ENCODE results near the gene SOAT2. TPM values are rescaled to one million over a fixed set of nuclear protein-coding genes. Genes with fewer than 3 reads are reported as not detected.
A peak's percentile ranks its signal among the peaks of the same experiment; 100 is the strongest.

Gene SOAT2
- total RNA-seq, 1 donor from 2014 or later: not detected

GRCh38 chr12:53171725-53172329, 68.5 kb downstream of the SOAT2 start:
- no peak for DNase-seq (ENCODE audit: low spot score)
- no peak overlapping the region for H3K27ac Mint-ChIP-seq (ENCODE audit: unreplicated experiment)
- peaks cover 8% of the 10 kb centered on the region for H3K4me1 Mint-ChIP-seq (ENCODE audit: unreplicated experiment)
- H3K27me3 Mint-ChIP-seq (ENCODE audit: unreplicated experiment): peaks cover 17% of the 10 kb centered on the region
- peaks cover 23% of the 10 kb centered on the region for H3K36me3 Mint-ChIP-seq (ENCODE audit: low read depth, unreplicated experiment)
- H3K9me3 Mint-ChIP-seq (ENCODE audit: unreplicated experiment): no peaks in the 10 kb centered on the region
- no peak for TF ChIP-seq CTCF (IDR thresholded peaks at IDR 0.05; ENCODE audit: unreplicated experiment)
- peak overlapping the region; percentile 79 for H3K4me3 Mint-ChIP-seq (ENCODE audit: unreplicated experiment)

GRCh38 chr12:53172352-53172751, 69.1 kb downstream of the SOAT2 start:
- Mint-ChIP-seq H3K27ac (ENCODE audit: unreplicated experiment) (no peak overlapping the region), H3K9me3 (ENCODE audit: unreplicated experiment) (no peaks in the 10 kb centered on the region), H3K4me3 (ENCODE audit: unreplicated experiment) (no peak overlapping the region), H3K4me1 (ENCODE audit: unreplicated experiment) (peaks cover 8% of the 10 kb centered on the region), H3K36me3 (ENCODE audit: low read depth, unreplicated experiment) (peaks cover 23% of the 10 kb centered on the region), H3K27me3 (ENCODE audit: unreplicated experiment) (peaks cover 15% of the 10 kb centered on the region)
- TF ChIP-seq CTCF (IDR thresholded peaks at IDR 0.05; ENCODE audit: unreplicated experiment): no peak
- DNase-seq (ENCODE audit: low spot score): no peak

- H3K4me3 Mint-ChIP-seq (ENCODE audit: unreplicated experiment): no peak overlapping the region
- H3K9me3 Mint-ChIP-seq (ENCODE audit: unreplicated experiment): no peaks in the 10 kb centered on the region
- peaks cover 8% of the 10 kb centered on the region for H3K4me1 Mint-ChIP-seq (ENCODE audit: unreplicated experiment)
- no peak for TF ChIP-seq CTCF (IDR thresholded peaks at IDR 0.05; ENCODE audit: unreplicated experiment)
- no peak for DNase-seq (ENCODE audit: low spot score)
- peaks cover 23% of the 10 kb centered on the region for H3K36me3 Mint-ChIP-seq (ENCODE audit: low read depth, unreplicated experiment)
- H3K27me3 Mint-ChIP-seq (ENCODE audit: unreplicated experiment): peaks cover 15% of the 10 kb centered on the region
- H3K27ac Mint-ChIP-seq (ENCODE audit: unreplicated experiment): no peak overlapping the region
Measured at GRCh38 chr12:53173085-53173715, 69.9 kb downstream of the SOAT2 start.

Small RNA genes within 50 kb of the gene (microRNA-seq; reads per million reads assigned to microRNA genes)
- gene MIR6757 (ENCODE audit: unreplicated experiment): 3.1 reads per million, percentile 39 among the genes with 10 or more reads in this experiment

Other genes with a start within 250 kb of the SOAT2 start
- 194 TPM for gene KRT8, start 198.4 kb upstream of the SOAT2 start, total RNA-seq (ENCODE audit: unreplicated experiment)
- 195 TPM for gene KRT18, start 154.4 kb upstream of the SOAT2 start, total RNA-seq (ENCODE audit: unreplicated experiment)
- 629 TPM for gene EIF4B, start 97.0 kb upstream of the SOAT2 start, total RNA-seq (ENCODE audit: unreplicated experiment)
- 112 TPM for gene TNS2, start 53.4 kb upstream of the SOAT2 start, total RNA-seq (ENCODE audit: unreplicated experiment)
- 10.5 TPM for gene SPRYD3, start 24.1 kb upstream of the SOAT2 start, total RNA-seq (ENCODE audit: unreplicated experiment)
- 21.1 TPM for gene IGFBP6, start 5.8 kb upstream of the SOAT2 start, total RNA-seq (ENCODE audit: unreplicated experiment)
- 47.6 TPM for gene ZNF740, start 77.2 kb downstream of the SOAT2 start, total RNA-seq (ENCODE audit: unreplicated experiment)
- 23.8 TPM for gene CSAD, start 77.4 kb downstream of the SOAT2 start, total RNA-seq (ENCODE audit: unreplicated experiment)
- gene ITGB7, start 103.8 kb downstream of the SOAT2 start, total RNA-seq (ENCODE audit: unreplicated experiment): 0.56 TPM
- gene RARG, start 128.7 kb downstream of the SOAT2 start, total RNA-seq (ENCODE audit: unreplicated experiment): 7.9 TPM
- 11.8 TPM for gene ESPL1, start 164.8 kb downstream of the SOAT2 start, total RNA-seq (ENCODE audit: unreplicated experiment)
- gene PFDN5, start 192.1 kb downstream of the SOAT2 start, total RNA-seq (ENCODE audit: unreplicated experiment): 444 TPM
- gene MYG1, start 196.2 kb downstream of the SOAT2 start, total RNA-seq (ENCODE audit: unreplicated experiment): 55.3 TPM
- gene AAAS, start 218.1 kb downstream of the SOAT2 start, total RNA-seq (ENCODE audit: unreplicated experiment): 56.2 TPM
- gene SP7, start 232.9 kb downstream of the SOAT2 start, total RNA-seq (ENCODE audit: unreplicated experiment): 3.6 TPM

Measured in endothelial cell (in vitro differentiated cells).